Activated naive CD4-positive, alpha-beta T cell treated with anti-CD3 and anti-CD28 coated beads, Interleukin-2, amount 50 U/mL, for 72 hours (primary cell): ENCODE data around the gene CLEC1A. TPM values are rescaled to one million over a fixed set of nuclear protein-coding genes. Genes with fewer than 3 reads are reported as not detected.
"Not testable (repeated sequence)": the region's sequence is repeated elsewhere in the genome, so short reads cannot be mapped to it uniquely, and the experiment has no call there.

Experiments
- ATAC-seq, 2 donors: fragments of 150-1000 bp; cut with Tn5 transposase; 2 replicates each; pipeline ENCODE4 v1.10.0; 2021; ENCODE audit warnings: mild to moderate bottlenecking in 2 of 2, moderate library complexity in 2 of 2
- DNase-seq, 2 donors: peaks; one replicate each; pipeline ENCODE4 v3.0.0; 2021 to 2022; ENCODE audit warnings: low spot score in 2 of 2
- H3K27ac Mint-ChIP-seq, 2 donors: one replicate each; pipeline ENCODE4 v1.8.0; 2022; ENCODE audit warnings: mild to moderate bottlenecking in 2 of 2, mixed read lengths in 2 of 2
- H3K36me3 Mint-ChIP-seq, 2 donors: one replicate each; pipeline ENCODE4 v1.8.0; 2022; ENCODE audit warnings: mixed read lengths in 2 of 2
- H3K9me3 Mint-ChIP-seq, 2 donors: one replicate each; pipeline ENCODE4 v1.8.0; 2022; ENCODE audit warnings: mixed read lengths in 2 of 2
- total RNA-seq, 2 donors: library from RNA; stranded (reverse); gene quantifications; one replicate each; pipeline ENCODE4 v1.2.3, GENCODE V29; 2022

Gene CLEC1A
- total RNA-seq, 2 donors from 2014 or later, result not detected

GRCh38 chr12:10026666-10027065, 72.1 kb downstream of the CLEC1A start:
- H3K36me3 Mint-ChIP-seq, H3K27ac Mint-ChIP-seq, ATAC-seq, H3K9me3 Mint-ChIP-seq, DNase-seq: not testable (repeated sequence)

DNA sequence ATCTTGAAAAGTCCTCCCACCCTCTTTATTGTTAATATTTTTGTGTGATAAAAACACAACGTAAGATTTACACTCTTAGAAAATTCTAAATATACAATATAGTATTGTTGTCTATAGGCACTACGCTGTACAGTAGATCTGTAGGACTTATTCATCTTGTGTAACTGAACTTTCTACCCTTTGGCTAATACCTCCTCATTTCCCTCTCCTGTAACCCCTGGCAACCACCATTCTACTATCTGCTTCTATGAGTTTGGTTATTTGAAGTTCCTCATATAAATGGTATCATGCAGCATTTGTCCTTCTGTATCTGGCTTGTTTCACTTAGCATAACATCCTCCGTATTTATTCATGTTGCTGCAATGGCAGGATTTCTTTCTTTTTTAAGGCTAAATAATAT, 73.5 kb downstream of the CLEC1A start:
- no peak for ATAC-seq
- DNase-seq, result no peak
- no peak overlapping the region for H3K27ac Mint-ChIP-seq
- H3K36me3 Mint-ChIP-seq, result no peaks in the 10 kb centered on the region
- H3K9me3 Mint-ChIP-seq, result no peaks in the 10 kb centered on the region

GRCh38 chr12:10021342-10021741, 77.4 kb downstream of the CLEC1A start:
- DNase-seq (no peak), ATAC-seq (no peak)
- Mint-ChIP-seq H3K27ac (no peak overlapping the region), H3K9me3 (no peaks in the 10 kb centered on the region), H3K36me3 (no peaks in the 10 kb centered on the region)

Other genes with a start within 250 kb of the CLEC1A start
- 10 to 100 TPM; 15.0 to 42.0 TPM for gene CLEC2B, start 229.6 kb downstream of the CLEC1A start, total RNA-seq
- gene KLRF2, start 217.5 kb downstream of the CLEC1A start, total RNA-seq, result not detected
- gene CLEC2A, start 166.6 kb downstream of the CLEC1A start, total RNA-seq, result not detected
- under 1 TPM in 1 of 2 donors, not detected in 1; 0.93 TPM for gene CLEC12A, start 127.6 kb downstream of the CLEC1A start, total RNA-seq
- not detected for gene CLEC1B, start 99.9 kb downstream of the CLEC1A start, total RNA-seq
- gene CLEC12B, start 88.4 kb downstream of the CLEC1A start, total RNA-seq, result not detected
- gene CLEC9A, start 68.3 kb downstream of the CLEC1A start, total RNA-seq, result not detected
- under 1 TPM in 1 of 2 donors, not detected in 1; 0.09 TPM for gene CLEC7A, start 31.2 kb upstream of the CLEC1A start, total RNA-seq
- not detected for gene OLR1, start 73.1 kb upstream of the CLEC1A start, total RNA-seq
- gene TMEM52B, start 80.0 kb upstream of the CLEC1A start, total RNA-seq, result not detected
- 10 to 100 TPM in 1 of 2 donors, 1 to 10 TPM in 1; 3.6 to 11.0 TPM for gene GABARAPL1, start 113.9 kb upstream of the CLEC1A start, total RNA-seq
- gene KLRD1, start 208.9 kb upstream of the CLEC1A start, total RNA-seq, result under 1 TPM; 0.27 to 0.89 TPM